BE2C (cell line): ENCODE data around the gene CLNK.

Source experiments
- DNase-seq: peaks from one replicate; pipeline ENCODE4 v3.0.0-alpha.2; 2020
- H3K27me3 ChIP-seq: fragments of 250-450 bp; sonication (Bioruptor Pico); 2 replicates; pipeline ENCODE4 v1.5.1; 2020; ENCODE audit warnings: mild to moderate bottlenecking
- H3K36me3 ChIP-seq: fragments of 250-450 bp; sonication (Bioruptor Pico); 2 replicates; pipeline ENCODE4 v1.5.1; 2020; ENCODE audit warnings: mild to moderate bottlenecking
- H3K4me1 ChIP-seq: fragments of 250-450 bp; sonication (Bioruptor Pico); 2 replicates; pipeline ENCODE4 v1.5.1; 2020
- H3K4me3 ChIP-seq: 2 replicates; pipeline ENCODE4 v1.5.1; 2011; ENCODE audit warnings: low read depth, low read length
- H3K9me3 ChIP-seq: fragments of 250-450 bp; sonication (Bioruptor Pico); 2 replicates; pipeline ENCODE4 v1.5.1; 2020
- CTCF ChIP-seq: IDR thresholded peaks from 2 replicates; pipeline ENCODE4 v1.5.1; 2012; ENCODE audit warnings: mild to moderate bottlenecking, low read depth, low read length

CLNK gene

DNA sequence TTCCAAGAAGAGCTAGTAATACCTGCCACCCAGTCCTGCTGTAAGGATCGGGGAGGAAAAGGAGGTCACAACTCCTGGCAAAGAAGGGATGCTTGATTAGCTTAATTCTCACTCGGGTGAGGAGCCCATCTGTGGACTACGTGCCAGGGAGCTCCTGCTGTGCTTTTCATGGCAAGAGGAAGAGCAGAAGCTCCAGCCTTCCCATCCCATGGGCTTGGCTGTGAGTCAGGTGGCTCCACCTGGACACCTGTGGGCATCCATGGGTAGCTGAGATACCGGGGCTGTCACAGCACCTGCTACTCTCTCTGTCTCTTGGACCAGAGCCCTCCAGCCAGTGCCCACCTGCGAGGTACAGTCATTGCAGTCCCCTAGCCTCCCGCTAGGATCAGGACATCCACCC is 18.0 kb downstream of the CLNK start:
- Histone ChIP-seq H3K36me3 (no peaks in the 10 kb centered on the region), H3K9me3 (no peaks in the 10 kb centered on the region), H3K4me3 (no peak overlapping the region), H3K27me3 (no peaks in the 10 kb centered on the region), H3K4me1 (no peaks in the 10 kb centered on the region)
- no peak for TF ChIP-seq CTCF
- DNase-seq: no peak

DNA sequence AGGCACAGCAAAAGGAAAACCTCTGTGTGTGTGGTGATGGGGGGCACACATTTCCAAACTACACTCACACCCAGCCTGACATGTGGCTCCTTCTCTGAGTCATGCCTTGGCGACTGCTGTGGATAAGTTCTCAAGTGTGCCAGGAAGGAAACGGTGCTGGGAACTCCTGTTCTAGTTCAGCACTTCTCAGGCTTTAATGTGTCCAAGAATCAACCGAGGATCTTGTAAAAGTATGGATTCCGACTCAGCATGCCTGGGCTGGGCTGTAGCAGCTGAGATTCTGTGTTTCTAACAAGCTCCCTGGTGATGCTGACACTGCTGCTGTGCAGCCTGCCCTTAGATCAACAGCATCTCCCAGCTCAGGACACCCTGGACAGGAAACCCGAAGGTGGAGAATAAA is 20.2 kb downstream of the CLNK start:
- no peaks in the 10 kb centered on the region for H3K27me3 ChIP-seq
- no peak for TF ChIP-seq CTCF
- H3K4me1 ChIP-seq: no peaks in the 10 kb centered on the region
- H3K9me3 ChIP-seq: no peaks in the 10 kb centered on the region
- no peak for DNase-seq
- H3K4me3 ChIP-seq: no peak overlapping the region
- no peaks in the 10 kb centered on the region for H3K36me3 ChIP-seq

- no peak overlapping the region for H3K4me3 ChIP-seq
- no peaks in the 10 kb centered on the region for H3K9me3 ChIP-seq
- DNase-seq: no peak
- no peaks in the 10 kb centered on the region for H3K4me1 ChIP-seq
- H3K36me3 ChIP-seq: no peaks in the 10 kb centered on the region
- no peak for TF ChIP-seq CTCF
- no peaks in the 10 kb centered on the region for H3K27me3 ChIP-seq
These were observed 21.6 kb downstream of the CLNK start for GRCh38 chr4:10662937-10663336.

- Histone ChIP-seq H3K4me1 (no peaks in the 10 kb centered on the region), H3K9me3 (no peaks in the 10 kb centered on the region), H3K4me3 (no peak overlapping the region), H3K27me3 (no peaks in the 10 kb centered on the region), H3K36me3 (no peaks in the 10 kb centered on the region)
- DNase-seq: no peak
- TF ChIP-seq CTCF: no peak
These were observed 23.5 kb downstream of the CLNK start for GRCh38 chr4:10661047-10661446.

- Histone ChIP-seq H3K36me3 (no peaks in the 10 kb centered on the region), H3K4me3 (no peak overlapping the region), H3K4me1 (no peaks in the 10 kb centered on the region), H3K27me3 (no peaks in the 10 kb centered on the region), H3K9me3 (no peaks in the 10 kb centered on the region)
- TF ChIP-seq CTCF: no peak
- no peak for DNase-seq
These were observed 25.3 kb downstream of the CLNK start for GRCh38 chr4:10659251-10659650.

DNA sequence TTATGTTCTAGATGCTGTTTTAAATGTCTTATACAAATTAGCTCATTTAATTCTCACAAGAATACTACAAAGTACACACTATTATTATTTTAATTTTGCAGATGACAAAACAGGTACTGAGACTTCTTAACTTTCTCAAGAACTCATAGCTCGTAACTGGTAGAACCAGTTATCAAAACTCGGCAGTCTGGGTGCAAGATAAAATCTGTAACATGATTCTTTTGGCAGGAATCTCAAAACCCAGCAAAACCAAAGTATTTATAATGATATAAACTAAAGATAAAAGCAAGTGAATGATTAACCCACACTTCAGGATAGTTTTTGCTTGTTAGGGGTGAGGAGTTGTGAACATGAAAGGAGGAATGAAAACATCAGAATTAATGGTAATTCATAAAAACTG is 27.6 kb downstream of the CLNK start:
- H3K27me3 ChIP-seq: no peaks in the 10 kb centered on the region
- DNase-seq: no peak
- no peaks in the 10 kb centered on the region for H3K4me1 ChIP-seq
- no peak for TF ChIP-seq CTCF
- H3K9me3 ChIP-seq: no peaks in the 10 kb centered on the region
- no peak overlapping the region for H3K4me3 ChIP-seq
- no peaks in the 10 kb centered on the region for H3K36me3 ChIP-seq
